HG03342 (cell line): Measurements from ENCODE around the gene MAP1LC3B2.

Experiments used
- ATAC-seq: cut with Tn5 transposase; IDR thresholded peaks from one replicate; pipeline ENCODE4 v1.9.1; 2021; ENCODE audit warnings: mild to moderate bottlenecking, moderate library complexity; ENCODE audit not compliant: unreplicated experiment

MAP1LC3B2 gene

DNA sequence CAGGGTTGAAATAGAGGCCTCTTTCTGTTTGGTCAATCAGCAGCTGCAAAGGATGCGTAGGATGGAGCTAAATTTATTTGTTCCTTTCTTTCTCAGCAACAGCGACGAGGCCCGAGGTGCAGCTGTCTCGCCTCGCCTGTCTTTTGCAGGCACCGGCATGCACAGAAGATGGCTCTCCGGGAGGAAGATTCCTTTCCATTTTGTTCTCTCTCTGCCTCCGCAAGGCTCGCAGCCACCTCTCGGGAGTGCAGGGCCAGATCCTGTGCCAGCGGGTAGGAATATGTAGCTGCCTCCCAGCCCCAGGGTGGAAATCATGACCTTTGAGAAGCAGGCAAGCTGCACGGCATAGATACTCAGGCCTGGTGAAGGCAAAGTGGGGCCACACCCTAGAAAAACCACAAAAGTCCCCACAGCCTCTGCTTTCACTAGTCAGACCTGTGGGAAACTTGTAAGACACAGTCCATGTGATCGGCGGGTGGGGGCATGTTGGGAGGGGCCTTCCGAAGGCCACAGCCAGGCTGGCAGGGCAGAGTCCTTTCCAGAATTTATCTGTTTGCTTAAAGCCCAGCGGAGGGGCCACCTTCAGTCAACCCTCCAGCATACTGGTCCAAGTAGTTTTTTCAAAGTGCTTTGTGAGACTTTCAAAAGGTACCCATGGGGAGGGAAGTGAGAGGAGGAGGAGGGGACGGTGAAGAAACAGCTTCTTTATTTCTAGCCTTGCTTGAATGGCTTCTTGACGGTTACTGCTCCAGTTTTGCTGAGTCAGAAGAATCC, at the start of gene MAP1LC3B2:
TSS of gene MAP1LC3B2 (plus strand) at position 220 of the 774 bp plus-strand sequence. CDS start 16,562 bp downstream, outside the sequence.
- ATAC-seq = peak; percentile 77

DNA sequence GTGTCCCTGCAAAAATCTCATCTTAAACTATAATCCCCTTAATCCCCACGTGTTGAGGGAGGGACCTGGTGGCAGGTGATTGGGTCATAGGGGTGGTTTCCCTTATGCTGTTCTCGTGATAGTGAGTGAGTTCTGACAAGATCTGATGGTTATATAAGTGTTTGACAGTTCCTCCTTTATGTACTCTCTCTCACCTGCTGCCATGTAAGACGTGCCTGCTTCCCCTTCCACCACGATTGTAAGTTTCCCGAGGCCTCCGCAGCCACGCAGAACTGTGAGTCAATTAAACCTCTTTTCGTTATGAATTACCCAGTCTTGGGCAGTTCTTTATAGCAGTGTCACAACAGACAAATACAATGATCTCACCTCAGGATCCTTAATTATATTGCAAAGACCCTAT, 45.2 kb upstream of the MAP1LC3B2 start:
- no peak for ATAC-seq

DNA sequence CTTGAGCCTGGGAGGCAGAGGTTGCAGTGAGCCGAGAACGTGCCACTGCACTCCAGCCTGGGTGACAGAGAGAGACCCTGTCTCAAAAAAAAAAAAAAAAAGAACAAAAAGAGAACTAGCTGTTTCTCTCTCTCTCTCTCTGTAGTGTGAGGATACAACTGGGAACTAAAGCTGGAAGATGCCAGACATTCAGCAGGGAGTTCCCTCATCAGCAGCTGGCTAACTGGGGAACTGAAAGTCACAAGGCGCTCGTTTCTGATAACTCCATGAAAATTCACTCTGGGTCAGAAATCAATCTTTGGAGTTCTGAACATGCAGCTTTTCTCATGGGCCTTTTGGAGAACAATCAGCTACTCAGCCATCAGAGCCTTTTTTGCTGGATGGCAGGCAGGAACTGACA, 43.5 kb upstream of the MAP1LC3B2 start:
- no peak for ATAC-seq

DNA sequence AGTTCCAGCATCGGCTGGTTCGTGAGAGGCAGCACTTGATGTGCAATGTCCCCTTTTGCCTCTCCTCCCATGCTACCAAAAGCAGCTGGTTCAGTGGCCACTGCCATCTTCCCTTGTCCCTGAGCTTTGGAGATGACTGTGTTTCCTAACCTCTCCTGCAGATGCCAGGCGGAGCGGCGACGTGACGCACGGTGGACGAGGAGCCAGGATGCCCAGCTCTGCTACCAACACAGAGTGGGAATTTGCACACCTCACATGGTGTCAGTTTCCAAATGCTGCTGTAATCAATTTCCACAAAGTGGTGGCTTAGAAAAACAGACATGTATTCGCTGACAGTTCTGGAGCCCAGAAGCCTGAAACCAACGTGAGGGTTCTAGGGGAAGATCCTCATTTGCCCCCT, 42.5 kb upstream of the MAP1LC3B2 start:
- no peak for ATAC-seq

DNA sequence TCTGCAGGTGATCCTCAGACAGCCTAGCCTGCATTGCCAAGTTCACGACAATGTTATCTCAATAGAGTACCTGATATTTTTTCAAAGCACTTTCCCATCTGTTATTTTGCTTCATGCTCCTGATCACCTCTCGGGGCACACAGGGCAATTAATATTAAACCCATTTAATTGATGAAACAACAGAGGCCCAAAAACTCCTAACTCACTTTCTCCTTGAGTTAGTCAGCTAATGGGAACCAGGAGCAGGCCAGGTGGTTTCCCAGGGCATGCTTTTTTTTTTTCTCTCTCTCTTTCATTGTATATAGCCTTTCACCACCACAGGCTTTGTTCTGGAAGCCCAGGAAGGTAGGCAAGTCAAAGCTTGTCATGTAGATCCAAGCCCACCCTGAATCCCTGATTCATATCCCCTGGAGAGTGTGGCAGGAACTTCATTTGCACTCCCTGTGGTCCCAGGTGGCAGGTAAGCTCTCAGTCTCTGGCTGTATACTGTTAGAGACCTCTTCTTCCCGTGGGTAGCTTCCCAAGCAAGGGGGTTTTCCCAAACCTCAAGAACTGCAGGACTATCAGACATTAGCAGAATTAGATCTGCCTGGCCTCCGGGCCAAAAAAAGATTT, 41.6 kb upstream of the MAP1LC3B2 start:
- ATAC-seq = no peak

DNA sequence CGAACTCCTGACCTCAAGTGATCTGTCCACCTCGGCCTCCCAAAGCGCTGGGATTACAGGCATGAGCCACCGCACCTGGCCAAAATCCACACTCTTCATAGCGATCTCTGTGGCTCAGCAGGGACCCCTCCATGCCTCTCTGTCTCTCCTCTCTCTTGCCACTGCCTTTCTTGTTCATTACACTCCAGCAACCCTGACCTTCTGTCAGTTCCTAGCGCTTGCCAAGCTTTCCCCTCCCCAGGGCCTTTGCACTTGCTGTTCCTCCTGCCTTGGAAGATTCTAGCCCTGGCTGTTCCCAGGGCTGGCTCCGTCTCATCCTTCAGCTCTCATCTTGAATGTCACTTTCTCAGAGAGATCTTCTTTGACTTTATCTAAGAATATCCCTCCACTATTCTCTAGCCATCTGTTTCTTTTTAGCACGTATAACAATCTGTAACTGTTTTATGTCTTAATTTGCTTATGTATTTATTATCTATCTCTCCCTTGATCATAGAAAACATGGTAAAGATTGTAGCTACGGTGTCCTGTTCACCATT, 38.9 kb upstream of the MAP1LC3B2 start:
- ATAC-seq = no peak

DNA sequence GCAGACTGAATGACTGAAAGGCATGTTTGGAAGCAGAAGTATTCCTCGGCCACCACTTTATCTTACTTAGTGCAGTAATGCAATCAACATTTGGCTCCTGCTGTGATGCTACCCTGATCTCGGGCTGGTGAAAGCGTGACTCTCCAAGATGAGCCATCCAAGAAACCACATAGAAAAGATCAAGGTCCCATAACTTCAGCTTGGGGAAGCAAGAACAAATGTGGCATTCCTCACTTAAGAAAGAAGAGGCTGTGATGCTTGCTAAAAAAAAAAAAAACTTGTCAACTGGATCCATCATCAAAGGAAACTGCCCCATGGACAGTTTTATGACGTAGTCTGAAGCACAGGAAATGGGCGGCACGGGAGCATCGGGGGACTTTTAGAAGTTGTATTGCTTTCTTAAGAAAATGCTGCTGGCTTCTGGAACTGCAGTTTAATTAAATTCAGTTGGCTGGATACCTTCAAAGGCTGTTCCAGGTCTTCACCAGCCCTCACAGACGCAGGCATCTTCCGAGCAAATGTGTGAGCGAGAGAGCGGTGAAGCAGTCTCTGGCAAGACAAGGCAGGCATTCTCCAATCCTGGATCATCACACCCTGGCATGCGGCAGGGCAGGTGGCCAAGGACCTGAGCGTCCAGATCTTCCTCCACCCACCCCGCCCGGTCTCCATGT, 38.2 kb upstream of the MAP1LC3B2 start:
- no peak for ATAC-seq

DNA sequence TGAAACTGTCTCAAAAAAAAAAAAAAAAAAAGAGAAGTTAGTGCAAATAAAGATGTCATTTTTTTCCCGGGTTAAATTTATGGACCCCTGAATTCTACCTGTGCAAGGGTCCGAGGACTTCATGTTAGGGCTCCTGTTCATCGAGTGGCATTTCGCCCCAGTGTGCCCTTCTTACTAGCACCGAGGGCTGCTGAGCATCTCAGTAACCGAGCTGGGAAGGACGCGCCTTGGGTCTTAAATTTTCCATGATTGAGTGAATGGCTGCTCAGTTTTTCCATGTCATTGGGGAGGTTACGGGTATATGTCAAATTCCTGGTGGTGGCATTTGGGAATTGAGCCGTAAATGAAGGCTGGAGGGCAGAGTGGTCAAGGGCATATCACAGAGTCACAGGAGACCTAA, 34.9 kb upstream of the MAP1LC3B2 start:
- no peak for ATAC-seq

DNA sequence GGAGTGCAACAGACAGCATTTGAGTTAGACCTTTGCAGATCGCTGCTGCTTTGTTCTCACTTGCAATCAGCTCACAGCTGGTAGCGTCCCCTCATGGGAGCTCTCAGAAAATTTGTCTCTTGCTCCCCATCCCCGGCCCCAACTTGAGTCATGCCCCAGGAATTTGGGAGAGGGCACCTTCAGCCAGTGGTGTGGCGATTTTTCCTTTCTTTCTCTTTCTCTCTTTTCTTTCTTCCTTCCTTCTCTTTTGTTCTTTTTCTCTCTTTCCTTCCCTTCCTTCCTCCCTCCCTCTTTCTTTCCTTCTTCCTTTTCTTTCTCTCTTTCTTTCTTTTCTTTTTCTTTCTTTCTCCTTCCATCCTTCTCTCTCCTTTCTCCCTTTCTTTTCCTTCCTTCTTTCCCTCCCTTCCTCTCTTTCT, 34.2 kb upstream of the MAP1LC3B2 start:
- ATAC-seq = no peak

DNA sequence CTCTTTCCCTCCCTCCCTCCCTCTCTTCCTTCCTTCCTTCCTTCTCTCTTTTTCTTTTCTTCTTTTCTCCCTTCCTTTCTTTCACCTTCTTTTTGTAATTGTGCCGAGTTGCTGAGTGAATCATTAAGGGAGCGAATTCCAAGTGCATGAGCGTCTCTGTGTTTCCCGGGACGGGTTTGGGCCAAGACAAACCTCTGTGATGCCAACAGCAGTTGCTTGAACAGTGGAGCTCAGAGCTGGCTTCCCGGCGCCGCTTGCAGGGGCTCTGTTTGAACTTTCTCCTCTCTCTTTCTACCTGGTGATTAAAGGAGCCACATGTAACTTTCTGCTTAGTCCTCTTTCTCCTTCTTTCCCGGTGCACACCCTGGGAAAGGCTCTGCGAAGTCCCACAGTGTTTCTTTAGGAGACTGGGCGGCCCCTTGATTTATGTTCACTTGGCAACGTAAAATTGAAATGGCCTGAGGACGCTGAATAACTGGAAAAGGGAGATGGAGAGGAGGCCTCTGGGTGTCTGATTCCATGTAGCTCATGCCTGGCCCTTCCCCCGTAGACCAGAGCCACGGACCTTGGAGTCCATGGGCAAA, 33.7 kb upstream of the MAP1LC3B2 start:
- ATAC-seq = no peak

DNA sequence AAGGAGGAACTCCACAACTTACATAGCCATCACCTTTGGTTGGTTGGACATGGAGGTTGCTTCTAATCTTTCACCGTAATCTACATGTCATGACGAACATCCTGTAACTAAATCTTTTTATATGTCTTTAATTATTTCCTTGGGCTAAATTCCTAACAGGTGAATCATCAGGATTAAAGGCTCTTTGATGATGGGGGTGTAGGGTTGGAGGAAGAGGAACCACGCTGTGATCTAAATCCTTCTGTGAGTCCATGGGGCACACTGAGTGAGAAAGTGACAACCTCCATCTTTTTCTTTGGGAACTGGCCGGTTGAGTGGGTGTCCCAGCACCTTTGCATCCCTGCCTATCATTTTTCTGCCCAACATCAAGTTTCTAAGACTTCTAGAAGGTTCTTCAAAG, 31.1 kb upstream of the MAP1LC3B2 start:
- ATAC-seq = no peak

DNA sequence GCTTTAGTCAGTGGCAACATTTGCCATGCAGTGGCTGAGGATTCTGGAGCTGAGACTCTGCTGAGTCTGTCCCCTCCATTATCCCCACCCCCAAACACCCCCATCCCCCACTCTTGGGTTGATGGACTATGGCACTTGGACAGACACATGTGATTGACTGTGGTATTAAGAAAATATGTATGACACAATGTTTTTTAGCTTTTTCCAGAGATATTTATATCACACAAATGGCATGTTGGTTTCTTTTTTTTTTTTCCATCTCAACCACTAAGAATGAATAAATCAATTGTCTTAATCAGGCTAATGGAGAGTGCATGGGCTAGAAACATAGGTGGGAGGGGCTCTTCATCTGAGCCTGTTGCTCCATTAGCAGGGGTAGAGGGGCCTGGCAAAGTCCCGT, 30.7 kb upstream of the MAP1LC3B2 start:
- no peak for ATAC-seq

DNA sequence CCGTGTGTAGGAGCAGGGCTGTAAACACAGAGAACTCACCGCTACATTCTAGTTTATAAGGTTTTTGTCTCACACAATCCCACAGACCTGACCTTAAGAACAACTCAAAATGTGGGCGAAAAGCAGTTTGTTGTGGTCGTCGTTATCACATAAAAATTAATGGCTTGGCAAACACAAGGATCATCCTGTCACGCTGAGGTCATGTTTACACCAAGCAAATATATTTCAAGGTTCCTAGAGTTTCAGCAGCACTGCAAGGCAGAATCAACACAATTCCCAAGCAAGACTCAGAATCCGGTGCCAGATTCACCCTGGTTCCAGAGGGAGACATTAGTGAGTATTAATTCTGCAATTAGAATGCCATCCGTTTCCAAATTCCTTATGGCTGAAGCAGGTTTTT, 30.1 kb upstream of the MAP1LC3B2 start:
- no peak for ATAC-seq

DNA sequence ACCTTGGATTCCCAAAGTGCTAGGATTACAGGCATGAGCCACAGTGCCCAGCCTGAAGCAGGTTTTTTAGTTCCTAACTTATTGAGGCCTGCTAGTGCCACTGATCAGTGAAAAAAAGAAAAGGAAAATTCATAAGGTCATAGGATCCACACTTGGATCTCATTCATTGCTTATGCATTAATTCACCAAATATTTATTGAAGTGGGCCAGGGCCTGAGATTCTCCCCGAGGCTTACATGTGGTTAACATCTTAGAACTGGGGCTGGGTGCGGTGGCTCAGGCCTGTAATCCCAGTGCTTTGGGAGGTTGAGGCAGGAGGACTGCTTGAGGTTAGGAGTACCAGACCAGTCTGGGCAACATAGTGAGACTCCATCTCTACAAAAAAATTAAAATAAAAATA, 29.5 kb upstream of the MAP1LC3B2 start:
- no peak for ATAC-seq

DNA sequence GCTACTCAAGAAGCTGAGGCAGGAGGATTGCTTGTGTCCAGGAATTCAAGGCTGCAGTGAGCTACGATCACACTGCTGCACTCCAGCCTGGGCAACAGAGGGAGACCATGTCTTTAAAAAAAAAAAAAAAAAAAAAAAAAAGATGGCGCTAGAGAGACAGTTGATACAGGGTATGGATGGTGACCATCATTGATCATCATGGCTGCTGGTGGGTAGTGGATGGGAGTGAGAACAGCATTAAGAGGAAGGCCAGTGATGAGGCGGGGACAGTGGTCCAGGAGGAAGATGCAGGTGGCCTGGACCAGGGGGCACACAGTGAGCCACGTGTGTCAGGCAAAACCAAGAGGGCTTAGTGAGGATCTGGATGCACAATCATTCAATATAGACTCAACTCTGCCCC, 26.8 kb upstream of the MAP1LC3B2 start:
- ATAC-seq = no peak

DNA sequence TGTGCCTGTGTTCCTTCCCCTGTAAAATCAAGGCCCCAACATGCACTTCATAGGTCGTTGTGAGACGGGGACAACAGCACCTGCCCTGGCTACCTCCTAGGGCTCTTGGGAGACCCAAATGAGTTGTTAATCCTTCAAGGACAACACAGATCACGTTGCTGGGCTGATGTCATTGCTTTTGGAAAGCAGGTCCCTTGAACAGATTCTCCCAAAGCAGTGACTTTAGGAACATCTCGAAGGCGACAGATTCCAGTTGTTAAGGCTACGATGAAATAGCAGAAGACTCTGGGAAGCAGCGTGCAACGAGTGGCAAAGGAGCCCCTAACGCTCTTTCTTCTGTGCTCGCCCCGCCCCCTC, 26.2 kb upstream of the MAP1LC3B2 start:
- ATAC-seq = no peak

DNA sequence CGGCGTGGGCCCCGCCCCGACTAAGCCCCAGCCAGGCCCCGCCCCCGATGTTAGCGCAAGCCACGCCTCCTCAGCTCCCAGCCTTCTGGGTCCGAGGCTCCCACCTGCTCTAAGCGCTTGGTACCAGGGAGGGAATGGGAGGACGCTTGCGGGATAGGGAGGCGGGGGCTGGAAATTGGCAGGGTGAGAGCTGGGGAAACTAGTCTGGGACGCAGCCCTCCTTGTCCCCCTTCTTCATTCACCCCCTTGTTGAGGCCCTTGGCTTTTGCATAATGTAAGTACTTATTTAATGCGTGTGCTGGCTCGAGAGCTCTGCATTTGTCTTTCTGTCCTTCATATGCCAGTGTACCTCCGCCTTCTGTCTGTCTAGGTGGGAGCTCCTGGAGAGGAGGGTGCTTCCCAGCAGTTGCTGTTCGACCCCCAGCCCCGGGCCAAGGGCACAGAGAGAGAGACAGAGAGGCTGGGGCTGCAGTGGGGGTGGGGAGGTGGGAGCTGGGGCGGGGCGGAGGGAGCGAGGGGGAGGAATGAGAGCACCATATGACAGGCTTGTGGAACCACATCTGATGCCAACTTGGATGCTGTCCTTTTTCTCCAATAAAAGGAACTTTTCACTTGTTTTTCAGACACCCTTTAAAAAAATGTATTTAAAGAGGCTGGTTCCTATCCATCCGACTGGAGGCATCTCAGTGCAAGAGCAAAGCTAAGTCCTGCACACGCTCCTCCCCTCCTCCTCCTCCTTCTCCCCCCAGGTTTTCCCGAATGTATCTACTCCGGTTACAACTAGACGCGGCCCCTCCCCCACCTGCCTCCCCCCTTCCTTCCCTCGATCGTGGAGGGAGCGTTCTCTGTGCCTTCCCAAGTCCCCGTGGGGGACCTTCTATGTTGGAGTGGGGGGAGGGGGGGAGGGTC, 25.6 kb upstream of the MAP1LC3B2 start:
- ATAC-seq = peak; percentile 59

DNA sequence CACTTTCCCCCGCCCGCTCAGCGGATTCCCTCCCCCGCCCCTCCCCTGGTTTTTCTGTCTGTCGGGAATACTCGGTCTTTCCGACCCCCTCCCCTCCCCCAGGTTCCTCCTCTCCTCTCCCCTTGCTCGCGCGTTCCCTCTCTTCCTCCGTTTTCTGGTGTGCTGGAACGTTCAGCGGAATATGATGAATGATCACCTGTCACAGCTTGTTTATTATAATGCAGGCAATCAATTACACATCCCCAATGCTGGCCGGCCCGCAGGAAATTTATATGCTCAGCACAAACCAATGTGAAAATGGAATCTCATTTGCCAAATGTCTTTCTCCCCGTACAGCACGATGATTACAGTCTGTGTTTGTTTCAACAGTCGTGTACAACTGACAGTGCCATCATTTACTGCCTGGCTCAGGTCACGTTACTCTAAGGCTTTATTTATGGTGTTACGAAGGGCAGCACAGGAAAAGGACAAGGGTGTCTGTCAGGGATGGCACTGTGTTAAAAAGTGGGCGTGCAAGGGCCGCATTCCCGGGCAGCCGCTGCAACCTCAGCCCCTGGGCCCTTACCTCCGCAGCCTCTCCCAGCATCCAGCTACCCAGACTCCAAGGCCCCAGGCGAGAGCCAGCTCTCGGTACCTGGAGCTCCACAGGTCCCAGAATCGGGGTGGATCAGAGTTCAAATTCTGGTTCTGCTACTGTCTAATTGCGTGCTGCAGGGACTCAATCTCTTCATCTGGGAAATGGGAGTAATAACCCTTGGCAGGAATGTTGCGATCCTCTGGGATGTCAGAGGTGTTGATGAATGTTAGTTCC, 24.7 kb upstream of the MAP1LC3B2 start:
- ATAC-seq = no peak

DNA sequence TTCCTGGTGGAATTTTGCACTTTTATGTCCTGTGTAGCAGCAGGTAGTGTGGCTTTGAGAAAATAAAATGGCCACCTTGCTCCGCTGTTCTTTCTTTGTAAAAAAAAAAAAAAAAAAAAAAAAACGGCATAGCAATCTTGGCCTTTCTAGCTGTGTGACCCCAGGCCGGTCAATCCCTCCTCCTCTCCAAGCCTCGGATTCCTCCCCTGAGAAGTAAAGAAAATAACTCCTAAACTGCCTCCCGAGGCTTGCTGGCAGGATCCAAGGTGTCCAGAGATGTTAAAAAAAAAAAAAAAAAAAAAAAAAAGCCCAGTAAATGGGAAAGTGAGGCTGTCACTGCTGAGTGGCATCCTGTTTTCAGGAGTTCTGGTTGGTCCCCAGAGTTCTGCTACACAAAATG, 23.9 kb upstream of the MAP1LC3B2 start:
- ATAC-seq = no peak
